CD4-positive, alpha-beta T cell treated with Interleukin-4 for 1 hour (primary cell): ENCODE measurements around the gene ACOT12.
"Not testable (repeated sequence)": the region's sequence is repeated elsewhere in the genome, so short reads cannot be mapped to it uniquely, and the experiment has no call there.

Experiments
- DNase-seq, 2 donors: peaks; one replicate each; pipeline ENCODE4 v3.0.0-alpha.2; 2020 to 2022

ACOT12 gene

GRCh38 chr5:81336556-81336955 is 57.4 kb downstream of the ACOT12 start:
- DNase-seq: no peak

- DNase-seq: no peak
Measured at GRCh38 chr5:81335946-81336345, 58.0 kb downstream of the ACOT12 start.

GRCh38 chr5:81334304-81335061 is 59.5 kb downstream of the ACOT12 start:
- DNase-seq: no peak

- DNase-seq: no peak
Measured at GRCh38 chr5:81326554-81326953, 67.4 kb downstream of the ACOT12 start.

GRCh38 chr5:81317536-81317935 is 76.4 kb downstream of the ACOT12 start:
- DNase-seq: no peak

GRCh38 chr5:81316571-81316970 is 77.4 kb downstream of the ACOT12 start:
- no peak for DNase-seq

- DNase-seq: no peak
Measured at GRCh38 chr5:81315830-81316229, 78.1 kb downstream of the ACOT12 start.

GRCh38 chr5:81315336-81315735 is 78.6 kb downstream of the ACOT12 start:
- no peak for DNase-seq

GRCh38 chr5:81314581-81314980 is 79.4 kb downstream of the ACOT12 start:
- DNase-seq: no peak

- DNase-seq: no peak
Measured at GRCh38 chr5:81313686-81314085, 80.2 kb downstream of the ACOT12 start.

GRCh38 chr5:81313278-81313677 is 80.7 kb downstream of the ACOT12 start:
- DNase-seq: no peak

- no peak for DNase-seq
Measured at GRCh38 chr5:81310402-81311063, 83.4 kb downstream of the ACOT12 start.

- no peak for DNase-seq
Measured at GRCh38 chr5:81308836-81309235, 85.1 kb downstream of the ACOT12 start.

- DNase-seq: no peak
Measured at GRCh38 chr5:81305785-81306184, 88.1 kb downstream of the ACOT12 start.

GRCh38 chr5:81303563-81303962 is 90.4 kb downstream of the ACOT12 start:
- DNase-seq: no peak

- no peak for DNase-seq
Measured at GRCh38 chr5:81302596-81302995, 91.3 kb downstream of the ACOT12 start.

GRCh38 chr5:81301271-81302015 is 92.5 kb downstream of the ACOT12 start, which contains the start of gene ZCCHC9:
Gene ZCCHC9, plus strand, starts transcription at chr5:81301587. Its CDS starts 3,171 bp downstream, at chr5:81304758.
- peak; percentile 93 to 95 for DNase-seq

GRCh38 chr5:81300921-81301270 is 93.0 kb downstream of the ACOT12 start:
- peak in 1 of 2 donors; percentile 6 for DNase-seq

- DNase-seq: no peak
Measured at GRCh38 chr5:81297531-81297930, 96.4 kb downstream of the ACOT12 start.

GRCh38 chr5:81294021-81294420 is 99.9 kb downstream of the ACOT12 start:
- DNase-seq: not testable (repeated sequence)

- no peak for DNase-seq
Measured at GRCh38 chr5:81292130-81292529, 101.8 kb downstream of the ACOT12 start.

GRCh38 chr5:81290146-81290545 is 103.8 kb downstream of the ACOT12 start:
- no peak for DNase-seq

GRCh38 chr5:81288021-81288433 is 105.9 kb downstream of the ACOT12 start:
- no peak for DNase-seq
